Suprapubic skin (tissue), 3 donors: ENCODE measurements around the gene LPP.

Source experiments
- CTCF ChIP-seq, 2 donors: fragments of 200-600 bp in 1 of 2; fragments of 450-650 bp in 1 of 2; sonication (generic) in 1 of 2; IDR thresholded peaks; one replicate each; pipeline ENCODE4 v1.5.1; 2016 to 2019; ENCODE audit warnings: antibody characterized with exemption in 2 of 2, mild to moderate bottlenecking in 1 of 2, moderate library complexity in 1 of 2
- POLR2A ChIP-seq, 2 donors: fragments of 450-650 bp; IDR thresholded peaks; one replicate each; pipeline ENCODE4 v1.6.1; 2017; ENCODE audit warnings: antibody characterized with exemption in 2 of 2, mild to moderate bottlenecking in 2 of 2, moderate library complexity in 2 of 2

GRCh38 chr3:188431553-188431952, 277.6 kb downstream of the LPP start:
- no peak for TF ChIP-seq POLR2A (IDR thresholded peaks at IDR 0.05)
- no peak for TF ChIP-seq CTCF (IDR thresholded peaks at IDR 0.05)
